Panc1 (cell line): ENCODE results near the gene CYP2W1. TPM values are rescaled to one million over a fixed set of nuclear protein-coding genes. Genes with fewer than 3 reads are reported as not detected.

Experiments
- ATAC-seq: fragments of 200-7000 bp; cut with Tn5 transposase; 2 replicates; pipeline ENCODE4 v1.9.1; 2020; ENCODE audit warnings: mild to moderate bottlenecking, moderate library complexity
- Bru-seq: library from RNA; stranded (reverse); fragments of 400-500 nt; gene quantifications from one replicate; lab custom pipeline; 2021; lab: Mats Ljungman, UMichigan
- BruChase-seq, 2 experiments: library from RNA; stranded (reverse); fragments of 400-500 nt; gene quantifications; one replicate each; lab custom pipeline; 2021; lab: Mats Ljungman, UMichigan
- BruUV-seq: library from RNA; stranded (reverse); fragments of 400-500 nt; replicated peaks from 2 replicates; lab custom pipeline; 2021; lab: Mats Ljungman, UMichigan
- CTCF ChIA-PET: fragments of 300-600 bp; sonication (Branson Sonifier 250); formaldehyde crosslinking; loops from one replicate; lab custom pipeline; 2022; ENCODE audit warnings: antibody characterized with exemption; lab: Charles Lee
- POLR2A ChIA-PET: fragments of 300-600 bp; sonication (Branson Sonifier 250); formaldehyde crosslinking; loops from one replicate; lab custom pipeline; 2022; ENCODE audit warnings: antibody characterized with exemption; lab: Charles Lee
- DNase-seq: peaks from one replicate; pipeline ENCODE4 v3.0.0-alpha.2; 2010; ENCODE audit warnings: low read depth, low spot score
- H3K27ac ChIP-seq: 2 replicates; pipeline ENCODE4 v1.5.1; 2011; ENCODE audit warnings: mild to moderate bottlenecking, low read length, inconsistent platforms
- H3K27me3 ChIP-seq: fragments of 200-500 bp; sonication (Bioruptor generic); 2 replicates; pipeline ENCODE4 v1.6.0; 2014; ENCODE audit warnings: low read length, inconsistent platforms; ENCODE audit not compliant: control insufficient read depth, insufficient read depth
- H3K36me3 ChIP-seq: fragments of 200-500 bp; sonication (Bioruptor generic); 2 replicates; pipeline ENCODE4 v1.5.1; 2014; ENCODE audit warnings: inconsistent platforms, mild to moderate bottlenecking, low read length, moderate library complexity; ENCODE audit not compliant: control insufficient read depth, insufficient read depth
- H3K4me1 ChIP-seq: 2 replicates; pipeline ENCODE4 v1.5.1; 2011; ENCODE audit warnings: inconsistent platforms, mild to moderate bottlenecking, low read length, moderate library complexity; ENCODE audit not compliant: control insufficient read depth, insufficient read depth
- H3K4me3 ChIP-seq, 2 experiments: 2 replicates each; pipeline ENCODE4 v1.5.1; 2011 to 2012; ENCODE audit warnings: low read depth in 2 of 2, low read length in 2 of 2, mild to moderate bottlenecking in 2 of 2, inconsistent platforms in 1 of 2, moderate library complexity in 1 of 2
- H3K9me3 ChIP-seq: fragments of 200-500 bp; sonication (Bioruptor generic); 2 replicates; pipeline ENCODE4 v1.5.1; 2014; ENCODE audit warnings: low read depth, mild to moderate bottlenecking, inconsistent platforms, low read length, moderate library complexity; ENCODE audit not compliant: control insufficient read depth, insufficient read depth
- POLR2AphosphoS5 ChIP-seq: IDR thresholded peaks from 2 replicates; pipeline ENCODE4 v1.6.1; 2012; ENCODE audit warnings: mild to moderate bottlenecking, low read depth, low read length, moderate library complexity
- SIN3A ChIP-seq: IDR thresholded peaks from 2 replicates; pipeline ENCODE4 v1.6.1; 2012; ENCODE audit warnings: low read depth, mild to moderate bottlenecking, low read length, moderate library complexity, borderline replicate concordance; ENCODE audit not compliant: insufficient read depth
- TCF7L2 ChIP-seq: IDR thresholded peaks from 2 replicates; pipeline ENCODE4 v1.6.1; 2011; ENCODE audit warnings: mild to moderate bottlenecking, low read depth, low read length, inconsistent platforms
- in situ Hi-C: cut with HindIII; loops from 2 replicates; pipeline ENCODE4 v1.10.0; 2016; ENCODE audit warnings: low sequenced_read_pairs, low pct_unique_long_range_greater_than_20kb
- intact Hi-C: fragments of 100-400 bp; cut with micrococcal nuclease; formaldehyde crosslinking; loops from one replicate; pipeline ENCODE4 v1.10.0; 2022; ENCODE audit not compliant: unreplicated experiment
- long read RNA-seq: library from polyadenylated mRNA; unstranded; transcript quantifications from one replicate; pipeline ENCODE4 v2.0.0, GENCODE V29; 2021; ENCODE audit not compliant: unreplicated experiment
- polyA plus RNA-seq: library from polyadenylated mRNA; unstranded; fragments of >200 nt; gene quantifications from one replicate; pipeline ENCODE4 v1.2.1, GENCODE V29; 2012; ENCODE audit warnings: missing spikeins; ENCODE audit not compliant: insufficient read length
- total RNA-seq: library from RNA; stranded (reverse); gene quantifications from one replicate; pipeline ENCODE4 v1.2.1, GENCODE V29; 2021; ENCODE audit not compliant: unreplicated experiment
- TF ChIP-seq, protein P1 (sequence below): fragments of 450-650 bp; IDR thresholded peaks from 2 replicates; pipeline ENCODE4 v1.5.1; 2017; ENCODE audit warnings: mild to moderate bottlenecking
- TF ChIP-seq, protein P2 (sequence below), 2 experiments: IDR thresholded peaks; 2 replicates each; pipeline ENCODE4 v1.6.1; 2011 to 2012; ENCODE audit warnings: low read depth in 2 of 2, control low read depth in 1 of 2, low read length in 1 of 2, mild to moderate bottlenecking in 1 of 2, moderate library complexity in 1 of 2; ENCODE audit not compliant: insufficient read depth in 1 of 2

The CYP2W1 gene, protein sequence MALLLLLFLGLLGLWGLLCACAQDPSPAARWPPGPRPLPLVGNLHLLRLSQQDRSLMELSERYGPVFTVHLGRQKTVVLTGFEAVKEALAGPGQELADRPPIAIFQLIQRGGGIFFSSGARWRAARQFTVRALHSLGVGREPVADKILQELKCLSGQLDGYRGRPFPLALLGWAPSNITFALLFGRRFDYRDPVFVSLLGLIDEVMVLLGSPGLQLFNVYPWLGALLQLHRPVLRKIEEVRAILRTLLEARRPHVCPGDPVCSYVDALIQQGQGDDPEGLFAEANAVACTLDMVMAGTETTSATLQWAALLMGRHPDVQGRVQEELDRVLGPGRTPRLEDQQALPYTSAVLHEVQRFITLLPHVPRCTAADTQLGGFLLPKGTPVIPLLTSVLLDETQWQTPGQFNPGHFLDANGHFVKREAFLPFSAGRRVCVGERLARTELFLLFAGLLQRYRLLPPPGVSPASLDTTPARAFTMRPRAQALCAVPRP
- 0.74 TPM for total RNA-seq
- 0.63 TPM for polyA plus RNA-seq
- Bru-seq, nascent RNA, result percentile 10 among the genes with signal in this experiment
- BruChase-seq, experiment 1, labeled RNA remaining after a 2-hour chase, result percentile 18 among the genes with signal in this experiment
- percentile 19 among the genes with signal in this experiment for BruChase-seq, experiment 2, labeled RNA remaining after a 6-hour chase
- long read RNA-seq, result 0 reads

DNA sequence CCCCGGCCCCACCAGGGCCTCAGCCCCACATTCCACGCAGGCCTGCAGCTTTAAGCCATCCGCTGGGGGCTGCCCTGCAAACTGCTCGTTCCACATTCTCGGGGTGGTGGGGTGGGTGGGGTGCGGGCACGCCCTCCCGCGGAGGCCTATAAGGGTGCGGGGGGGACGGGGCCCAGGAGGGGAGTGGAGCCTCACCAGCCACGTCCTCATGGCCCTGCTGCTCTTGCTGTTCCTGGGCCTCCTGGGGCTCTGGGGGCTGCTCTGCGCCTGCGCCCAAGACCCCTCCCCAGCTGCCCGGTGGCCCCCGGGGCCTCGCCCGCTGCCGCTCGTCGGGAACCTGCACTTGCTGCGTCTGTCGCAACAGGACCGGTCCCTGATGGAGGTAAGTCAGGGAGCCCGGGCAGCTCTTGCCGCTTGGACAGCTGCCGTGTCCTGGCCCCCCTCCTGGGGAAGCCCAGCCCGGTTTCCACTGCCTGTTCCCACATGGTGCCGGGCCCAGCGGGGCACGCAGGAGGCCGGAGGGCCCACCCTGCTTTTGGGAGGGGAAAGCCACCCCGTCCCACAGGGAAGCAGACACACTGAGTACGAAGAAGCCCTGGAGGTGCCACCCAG is at the start of gene CYP2W1:
TSS of gene CYP2W1 (plus strand) at position 178 of the 612 bp plus-strand sequence. CDS start at position 209, 31 bp downstream.
- in situ Hi-C loops, result no loop called here
- no peak within 1 kb of the TSS for H3K4me3 ChIP-seq
- POLR2A ChIA-PET, result interaction anchor here (0.7 kb wide), 1 partner anchor 32 kb away, joined by 5 read pairs; no protein-coding TSS in a partner anchor

DNA sequence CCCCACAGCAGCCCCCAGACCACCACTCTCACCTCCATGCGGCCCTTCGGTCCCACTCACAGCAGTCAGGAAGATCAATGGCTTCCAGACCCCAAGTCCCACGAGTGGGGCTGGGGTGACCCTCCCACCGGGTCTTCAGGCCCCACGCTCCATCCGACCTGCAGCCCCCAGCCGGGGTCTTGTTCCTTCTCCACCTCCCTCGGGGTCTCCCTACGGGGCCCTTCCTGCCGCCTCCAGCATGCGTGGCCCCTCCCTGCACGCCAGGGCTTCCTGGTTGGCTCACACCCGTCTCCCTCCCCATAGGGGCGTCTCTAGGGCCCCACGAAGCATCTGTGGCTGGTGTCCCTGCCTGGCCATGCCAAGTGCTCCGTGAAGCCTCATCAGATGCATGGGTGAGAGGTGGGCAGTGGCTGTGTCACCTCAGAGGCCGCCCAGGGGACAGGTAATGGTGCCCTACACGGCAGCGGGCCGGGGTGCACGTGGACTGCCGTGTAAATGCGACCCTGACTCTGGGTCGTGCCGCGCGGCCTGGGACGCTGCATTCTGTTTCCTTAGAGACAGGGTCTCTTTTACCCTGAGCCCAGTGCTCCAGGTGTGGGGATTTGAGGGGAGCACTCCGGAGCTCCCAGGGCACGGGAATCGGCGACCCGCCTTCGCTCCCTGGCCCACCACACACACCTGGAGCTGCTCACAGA is 48.4 kb upstream of the CYP2W1 start:
- CTCF ChIA-PET, result no interaction called here
- Histone ChIP-seq H3K4me1 (peaks cover 6% of the 10 kb centered on the region), H3K27ac (no peak overlapping the region), H3K36me3 (no peaks in the 10 kb centered on the region), H3K27me3 (no peaks in the 10 kb centered on the region), H3K9me3 (no peaks in the 10 kb centered on the region), H3K4me3 (no peak overlapping the region)
- no peak; the same call in 1 of the 2 replicates for ATAC-seq
- no TSS peak for BruUV-seq
- POLR2A ChIA-PET, result no interaction called here
- TF ChIP-seq, protein P1, sequence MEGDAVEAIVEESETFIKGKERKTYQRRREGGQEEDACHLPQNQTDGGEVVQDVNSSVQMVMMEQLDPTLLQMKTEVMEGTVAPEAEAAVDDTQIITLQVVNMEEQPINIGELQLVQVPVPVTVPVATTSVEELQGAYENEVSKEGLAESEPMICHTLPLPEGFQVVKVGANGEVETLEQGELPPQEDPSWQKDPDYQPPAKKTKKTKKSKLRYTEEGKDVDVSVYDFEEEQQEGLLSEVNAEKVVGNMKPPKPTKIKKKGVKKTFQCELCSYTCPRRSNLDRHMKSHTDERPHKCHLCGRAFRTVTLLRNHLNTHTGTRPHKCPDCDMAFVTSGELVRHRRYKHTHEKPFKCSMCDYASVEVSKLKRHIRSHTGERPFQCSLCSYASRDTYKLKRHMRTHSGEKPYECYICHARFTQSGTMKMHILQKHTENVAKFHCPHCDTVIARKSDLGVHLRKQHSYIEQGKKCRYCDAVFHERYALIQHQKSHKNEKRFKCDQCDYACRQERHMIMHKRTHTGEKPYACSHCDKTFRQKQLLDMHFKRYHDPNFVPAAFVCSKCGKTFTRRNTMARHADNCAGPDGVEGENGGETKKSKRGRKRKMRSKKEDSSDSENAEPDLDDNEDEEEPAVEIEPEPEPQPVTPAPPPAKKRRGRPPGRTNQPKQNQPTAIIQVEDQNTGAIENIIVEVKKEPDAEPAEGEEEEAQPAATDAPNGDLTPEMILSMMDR, result no peak
- TF ChIP-seq TCF7L2 (no peak), SIN3A (no peak), POLR2AphosphoS5 (no peak)
- TF ChIP-seq, protein P2, sequence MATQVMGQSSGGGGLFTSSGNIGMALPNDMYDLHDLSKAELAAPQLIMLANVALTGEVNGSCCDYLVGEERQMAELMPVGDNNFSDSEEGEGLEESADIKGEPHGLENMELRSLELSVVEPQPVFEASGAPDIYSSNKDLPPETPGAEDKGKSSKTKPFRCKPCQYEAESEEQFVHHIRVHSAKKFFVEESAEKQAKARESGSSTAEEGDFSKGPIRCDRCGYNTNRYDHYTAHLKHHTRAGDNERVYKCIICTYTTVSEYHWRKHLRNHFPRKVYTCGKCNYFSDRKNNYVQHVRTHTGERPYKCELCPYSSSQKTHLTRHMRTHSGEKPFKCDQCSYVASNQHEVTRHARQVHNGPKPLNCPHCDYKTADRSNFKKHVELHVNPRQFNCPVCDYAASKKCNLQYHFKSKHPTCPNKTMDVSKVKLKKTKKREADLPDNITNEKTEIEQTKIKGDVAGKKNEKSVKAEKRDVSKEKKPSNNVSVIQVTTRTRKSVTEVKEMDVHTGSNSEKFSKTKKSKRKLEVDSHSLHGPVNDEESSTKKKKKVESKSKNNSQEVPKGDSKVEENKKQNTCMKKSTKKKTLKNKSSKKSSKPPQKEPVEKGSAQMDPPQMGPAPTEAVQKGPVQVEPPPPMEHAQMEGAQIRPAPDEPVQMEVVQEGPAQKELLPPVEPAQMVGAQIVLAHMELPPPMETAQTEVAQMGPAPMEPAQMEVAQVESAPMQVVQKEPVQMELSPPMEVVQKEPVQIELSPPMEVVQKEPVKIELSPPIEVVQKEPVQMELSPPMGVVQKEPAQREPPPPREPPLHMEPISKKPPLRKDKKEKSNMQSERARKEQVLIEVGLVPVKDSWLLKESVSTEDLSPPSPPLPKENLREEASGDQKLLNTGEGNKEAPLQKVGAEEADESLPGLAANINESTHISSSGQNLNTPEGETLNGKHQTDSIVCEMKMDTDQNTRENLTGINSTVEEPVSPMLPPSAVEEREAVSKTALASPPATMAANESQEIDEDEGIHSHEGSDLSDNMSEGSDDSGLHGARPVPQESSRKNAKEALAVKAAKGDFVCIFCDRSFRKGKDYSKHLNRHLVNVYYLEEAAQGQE (IDR thresholded peaks at IDR 0.05; ENCODE audit: insufficient read depth in 1 of 2, low read depth in 2 of 2, low read length in 1 of 2), result no peak
- DNase-seq, result no peak
- in situ Hi-C loops (no loop called here), intact Hi-C loops (no loop called here)

More for the DNA sequence above, at the start of gene CYP2W1:
- peaks cover 29% of the 10 kb centered on the region for H3K4me1 ChIP-seq
- intact Hi-C loops, result no loop called here
- ATAC-seq (no peak), DNase-seq (no peak)
- BruUV-seq, result no TSS peak
- CTCF ChIA-PET, result no interaction called here
- TF ChIP-seq, protein P1, result no peak
- H3K27me3 ChIP-seq, result no peaks in the 10 kb centered on the region
- H3K9me3 ChIP-seq, result no peaks in the 10 kb centered on the region
- H3K27ac ChIP-seq, result no peak within 1 kb of the TSS
- H3K36me3 ChIP-seq, result no peaks in the 10 kb centered on the region
